ENCODE data around the gene SLC8A3.

The SLC8A3 gene

DNA sequence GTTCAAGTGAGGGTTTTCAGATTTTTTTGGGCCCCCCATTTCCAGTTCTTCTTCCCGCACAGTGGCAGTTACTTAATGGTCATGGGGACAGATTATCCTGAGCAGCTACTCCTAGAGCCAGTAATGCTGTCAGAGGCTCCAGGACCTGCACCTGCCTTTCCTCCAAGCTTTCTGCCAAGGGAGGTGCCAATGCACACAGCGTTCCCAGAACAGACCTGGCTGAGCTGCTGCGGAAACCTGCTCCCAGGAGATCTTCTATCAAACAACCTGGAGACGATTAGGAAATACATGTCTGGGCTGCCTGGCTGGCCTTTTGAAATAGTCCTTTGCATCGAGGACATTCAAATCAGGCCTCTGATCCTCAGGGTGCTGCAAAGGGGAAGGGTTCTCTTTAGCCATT, 120.9 kb downstream of the SLC8A3 start:
- DNase-seq (ENCODE audit: low spot score) = no peak

GRCh38 chr14:70064136-70064865, 124.5 kb downstream of the SLC8A3 start:
- DNase-seq (ENCODE audit: low spot score) = no peak

DNA sequence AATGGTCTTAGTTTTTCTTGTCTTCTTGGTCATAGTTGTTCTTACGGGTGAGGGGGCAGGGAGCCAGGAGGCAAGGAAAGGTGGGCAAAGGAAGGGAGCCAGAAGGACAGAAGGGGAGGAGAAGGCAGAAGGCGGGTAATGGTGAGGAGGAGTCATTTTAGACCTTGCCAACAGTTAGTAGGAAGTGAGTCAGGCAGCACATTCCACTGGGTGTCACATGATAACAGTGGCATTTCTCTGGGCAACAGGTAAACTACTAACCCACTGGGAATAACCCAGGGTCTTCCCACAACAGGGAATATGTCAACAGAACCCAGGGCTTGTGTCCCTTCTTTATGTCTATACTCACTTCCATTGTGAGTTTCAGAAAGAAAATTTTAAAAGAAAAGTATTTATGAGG, 127.6 kb downstream of the SLC8A3 start:
- DNase-seq (ENCODE audit: low spot score) = no peak

DNA sequence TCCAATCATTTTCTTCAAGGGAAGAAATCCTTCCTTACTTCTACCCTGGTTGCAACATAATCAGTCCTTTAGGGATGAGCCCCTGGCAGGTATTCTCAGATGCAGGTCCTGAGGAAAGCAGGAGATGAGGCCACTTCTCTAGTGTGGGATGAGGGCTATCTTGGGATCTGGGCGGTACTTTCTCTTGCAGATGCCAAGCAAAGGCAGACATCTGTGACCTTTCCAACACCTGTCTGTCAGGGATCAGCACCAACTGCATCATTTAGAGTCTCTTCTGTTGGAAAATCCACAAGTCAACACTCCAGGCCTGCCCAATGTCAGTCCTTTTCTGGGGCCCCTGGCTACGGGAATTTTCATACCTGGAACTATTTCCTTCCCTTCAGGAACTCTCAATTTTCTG, 129.2 kb downstream of the SLC8A3 start:
- DNase-seq (ENCODE audit: low spot score) = no peak

DNA sequence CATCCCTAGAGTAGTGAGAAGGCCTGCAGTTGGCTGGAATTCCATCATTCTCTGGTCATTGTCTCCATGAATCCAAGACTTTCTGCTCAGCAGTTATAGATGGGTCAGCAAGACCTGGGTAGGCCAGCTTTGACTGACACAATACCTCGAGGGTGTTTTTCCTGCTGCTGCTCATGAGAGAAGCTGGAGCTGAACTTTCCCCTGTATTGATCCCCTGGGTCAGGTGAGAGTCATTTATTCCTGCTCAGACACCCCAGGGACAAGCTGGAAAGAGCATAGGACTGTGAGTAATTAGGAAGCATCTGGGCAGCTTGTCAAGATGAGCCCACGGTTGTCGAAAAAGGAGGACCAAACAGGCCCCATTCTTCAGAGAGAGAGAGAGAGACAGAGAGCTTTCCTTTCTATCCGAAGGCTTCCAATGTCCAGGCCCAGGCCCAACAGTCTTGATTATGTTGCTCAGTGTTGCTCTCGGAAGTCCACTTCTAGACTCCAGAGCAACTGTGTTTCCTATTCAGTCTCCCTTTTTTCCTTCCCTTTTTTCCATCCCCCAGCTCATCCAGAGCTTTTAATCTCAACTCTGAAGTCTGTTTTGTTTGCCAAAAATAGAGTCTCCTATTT, 131.1 kb downstream of the SLC8A3 start:
- no peak for DNase-seq (ENCODE audit: low spot score)

- DNase-seq (ENCODE audit: low spot score) = no peak
These were observed 135.8 kb downstream of the SLC8A3 start for GRCh38 chr14:70052990-70053389.

GRCh38 chr14:70050136-70050535, 138.6 kb downstream of the SLC8A3 start:
- no peak for DNase-seq (ENCODE audit: low spot score)

DNA sequence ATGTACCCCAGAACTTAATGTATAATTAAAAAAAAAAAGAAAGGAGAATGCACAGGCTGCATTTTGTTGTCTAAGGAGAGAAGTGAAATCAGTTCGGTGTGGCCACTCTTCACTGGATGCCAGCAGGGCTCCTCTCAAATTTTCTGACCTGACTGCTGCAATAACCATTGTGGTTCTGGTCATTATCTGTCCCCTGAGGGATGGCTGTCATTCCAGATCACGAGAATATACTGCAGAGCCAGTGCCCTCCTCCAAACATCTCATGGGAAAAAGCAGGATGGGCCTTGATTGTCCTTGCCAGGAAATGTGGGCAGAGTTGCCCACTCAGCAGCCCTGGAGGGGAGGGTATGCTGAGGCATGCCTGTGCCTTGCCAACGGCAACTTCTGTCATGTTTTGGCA, 139.1 kb downstream of the SLC8A3 start:
- DNase-seq (ENCODE audit: low spot score) = no peak

DNA sequence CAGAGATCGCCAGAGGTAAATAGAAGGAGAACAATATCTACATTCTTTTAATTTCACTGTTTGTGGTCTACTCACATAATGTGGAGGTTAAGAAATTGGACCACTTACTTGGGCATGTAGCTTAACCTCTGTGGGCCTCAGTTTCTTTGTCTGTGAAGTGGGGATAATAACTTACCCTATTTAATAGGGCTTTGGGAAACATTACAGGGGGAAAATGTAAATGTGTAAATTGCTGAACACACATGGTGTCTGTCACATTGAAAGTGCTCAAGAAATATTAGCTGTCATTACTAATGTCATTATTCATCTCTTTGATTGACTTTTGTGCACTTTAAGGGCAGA, 140.5 kb downstream of the SLC8A3 start:
- no peak for DNase-seq (ENCODE audit: low spot score)

DNA sequence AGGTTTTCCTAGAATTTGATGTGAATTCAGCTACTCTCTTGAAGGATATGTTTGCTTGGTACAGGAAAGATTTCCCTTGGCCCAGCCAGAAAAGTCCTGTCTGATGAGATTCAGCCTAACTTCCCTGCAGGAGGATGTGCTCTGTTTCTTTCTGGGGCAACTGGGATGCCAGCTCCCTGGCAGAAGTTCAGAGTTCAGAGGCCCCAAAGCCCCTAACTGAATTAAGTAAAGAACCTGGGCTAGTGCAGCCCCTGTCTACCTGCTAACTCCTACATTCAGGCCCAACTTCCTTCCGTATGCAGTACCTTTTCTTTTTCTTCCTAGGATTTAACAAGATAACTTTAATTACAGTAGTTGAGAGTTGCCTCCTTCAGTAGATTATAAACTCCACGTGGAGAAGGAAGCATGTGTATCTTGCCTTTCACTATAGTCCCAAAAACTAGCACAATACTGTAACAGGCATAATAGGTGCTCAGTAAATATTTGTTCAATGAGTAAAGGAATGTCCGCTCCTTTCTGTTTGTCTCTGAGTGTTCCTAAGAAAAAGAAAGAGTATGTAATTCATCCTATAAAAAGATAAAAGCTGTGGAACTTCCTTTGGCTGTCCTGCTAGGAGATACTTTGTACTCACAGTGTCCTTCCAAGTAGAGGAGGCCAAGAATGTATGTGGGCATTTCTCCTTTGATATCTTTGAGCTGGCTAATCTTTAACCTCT, 141.0 kb downstream of the SLC8A3 start:
- no peak for DNase-seq (ENCODE audit: low spot score)

DNA sequence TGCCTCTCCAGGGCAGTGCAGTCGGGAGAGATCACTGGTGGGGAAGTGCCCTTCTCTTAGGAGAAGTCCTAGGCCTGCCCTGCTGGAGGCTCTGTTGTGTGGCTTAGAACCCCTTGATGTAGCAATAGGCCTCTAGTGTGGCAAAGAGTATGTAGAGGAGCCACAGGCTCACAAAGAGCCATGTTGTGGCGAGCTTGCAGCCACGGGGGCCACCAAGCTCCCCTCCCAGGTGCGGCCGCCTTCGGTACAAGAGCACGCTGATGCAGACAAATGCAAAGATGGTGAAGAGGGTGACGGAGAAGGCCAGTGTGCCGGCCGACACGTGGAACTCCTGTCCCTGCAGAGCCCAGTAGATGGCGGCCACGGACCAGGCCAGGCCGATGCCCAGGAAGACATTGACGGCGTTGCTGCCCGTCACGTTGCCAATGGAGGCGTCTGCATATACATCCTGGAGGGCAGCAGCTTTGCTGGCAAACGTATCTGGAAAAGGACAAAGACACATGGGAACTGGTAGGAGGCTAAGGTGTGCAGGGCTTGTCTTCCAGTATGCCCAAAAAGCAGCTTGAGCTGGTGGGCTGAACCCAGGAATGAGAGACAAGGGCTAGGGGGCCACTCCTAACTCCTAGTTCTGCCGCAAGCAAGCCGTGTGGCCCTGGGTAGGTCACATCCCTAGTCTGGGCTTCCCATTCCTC, 142.8 kb downstream of the SLC8A3 start:
- peak; percentile 37 for DNase-seq (ENCODE audit: low spot score)

DNA sequence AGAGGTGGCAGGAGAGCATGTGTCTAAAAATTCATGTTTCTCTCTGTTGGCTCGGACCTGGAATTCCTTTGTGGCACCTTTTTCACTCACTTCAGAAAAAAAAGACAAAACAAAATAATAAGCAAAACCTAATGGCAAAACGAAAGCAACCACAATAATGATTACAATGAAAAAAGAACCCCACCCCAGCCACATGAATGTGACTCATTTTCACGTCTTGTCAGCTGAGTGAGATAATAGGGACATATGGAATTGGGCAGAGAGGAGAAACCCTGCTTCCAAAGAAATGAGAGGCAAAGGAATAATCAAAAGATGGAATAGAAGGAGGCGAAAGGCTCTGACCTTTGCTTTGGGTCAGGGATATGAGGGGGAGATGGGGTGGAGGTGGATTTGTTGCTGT, 143.4 kb downstream of the SLC8A3 start:
- no peak for DNase-seq (ENCODE audit: low spot score)

GRCh38 chr14:70043001-70043400, 145.8 kb downstream of the SLC8A3 start:
- DNase-seq (ENCODE audit: low spot score) = no peak

DNA sequence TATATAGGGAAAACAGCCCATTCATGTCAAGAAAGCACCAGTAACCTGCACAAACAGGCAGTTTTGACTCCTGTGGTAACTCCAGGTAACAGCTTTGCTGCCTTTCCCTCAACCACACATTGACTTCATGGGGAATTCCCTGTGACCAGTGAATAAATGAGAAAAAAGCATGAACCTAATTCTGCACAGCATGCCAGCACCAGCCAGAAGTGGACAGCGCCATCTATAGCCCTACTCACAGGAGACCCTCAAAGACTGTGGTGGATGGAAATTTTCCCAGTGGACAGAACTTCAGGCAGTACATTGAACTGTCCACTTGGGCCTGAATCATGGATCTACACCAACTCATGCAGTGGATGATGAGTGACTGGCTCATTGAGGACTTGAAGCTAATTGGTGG, 152.1 kb downstream of the SLC8A3 start:
- DNase-seq (ENCODE audit: low spot score) = no peak

DNA sequence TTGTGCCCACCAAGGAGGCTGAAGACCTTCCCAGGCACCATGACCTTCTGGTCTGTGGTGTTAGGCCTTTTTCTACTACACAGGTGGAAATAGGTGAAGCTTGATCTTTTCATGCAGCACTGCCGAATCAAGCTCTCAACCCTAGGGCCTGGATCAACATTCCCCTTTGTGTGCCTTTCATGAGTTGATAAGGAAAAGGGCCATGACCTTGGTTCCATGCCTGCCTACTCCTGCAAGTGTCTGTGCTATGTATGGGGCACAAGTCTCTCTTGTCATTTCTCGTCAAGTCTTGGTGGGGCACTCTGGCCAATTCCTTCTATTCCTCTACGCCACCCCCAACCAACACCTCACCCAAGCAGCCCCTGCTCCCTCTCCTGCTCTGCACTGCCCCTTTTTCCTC, 154.5 kb downstream of the SLC8A3 start:
- no peak for DNase-seq (ENCODE audit: low spot score)

DNA sequence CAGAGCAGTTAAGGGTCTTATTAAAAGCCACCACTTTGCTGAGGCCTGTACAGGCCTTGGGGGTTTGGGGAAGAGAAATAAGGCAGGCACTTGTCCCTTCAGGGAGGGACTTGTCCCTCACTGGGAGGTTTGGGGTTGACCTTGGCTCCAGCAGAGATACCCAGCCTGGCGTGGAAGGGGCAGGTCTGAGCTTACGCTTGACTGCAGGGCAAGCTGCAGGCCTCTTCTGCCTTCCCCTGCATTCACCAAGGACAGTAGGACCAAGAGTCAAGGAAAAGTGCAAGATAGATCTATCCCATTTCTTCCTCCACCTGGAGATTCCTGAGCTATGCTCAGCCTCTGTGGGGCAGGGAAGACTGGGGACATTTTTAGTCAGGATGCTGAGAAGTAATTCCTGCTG, 155.2 kb downstream of the SLC8A3 start:
- no peak for DNase-seq (ENCODE audit: low spot score)

- no peak for DNase-seq (ENCODE audit: low spot score)
These were observed 155.6 kb downstream of the SLC8A3 start for GRCh38 chr14:70033116-70033515.

GRCh38 chr14:70032447-70032846, 156.3 kb downstream of the SLC8A3 start:
- DNase-seq (ENCODE audit: low spot score) = no peak

DNA sequence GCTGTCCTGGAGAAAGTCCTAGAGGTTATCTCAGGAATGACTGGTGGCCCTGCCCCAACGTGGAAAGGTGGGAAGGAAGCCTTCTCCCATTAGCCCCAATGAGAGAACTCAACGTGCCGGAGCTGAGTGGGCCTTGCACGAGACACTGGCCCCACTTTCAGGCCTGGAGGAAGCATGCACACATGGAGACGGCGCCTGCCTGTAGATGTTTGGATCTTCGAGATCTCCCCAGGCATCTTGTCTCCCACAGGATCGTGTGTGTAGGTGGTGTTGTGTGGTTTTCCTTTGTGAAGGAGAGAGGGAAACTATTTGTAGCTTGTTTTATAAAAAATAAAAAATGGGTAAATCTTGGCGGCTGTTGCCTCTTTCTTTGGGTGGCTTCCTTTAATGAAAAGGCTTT, 156.7 kb downstream of the SLC8A3 start:
- DNase-seq (ENCODE audit: low spot score) = no peak

- no peak for DNase-seq (ENCODE audit: low spot score)
These were observed 159.2 kb downstream of the SLC8A3 start for GRCh38 chr14:70029296-70030132.

DNA sequence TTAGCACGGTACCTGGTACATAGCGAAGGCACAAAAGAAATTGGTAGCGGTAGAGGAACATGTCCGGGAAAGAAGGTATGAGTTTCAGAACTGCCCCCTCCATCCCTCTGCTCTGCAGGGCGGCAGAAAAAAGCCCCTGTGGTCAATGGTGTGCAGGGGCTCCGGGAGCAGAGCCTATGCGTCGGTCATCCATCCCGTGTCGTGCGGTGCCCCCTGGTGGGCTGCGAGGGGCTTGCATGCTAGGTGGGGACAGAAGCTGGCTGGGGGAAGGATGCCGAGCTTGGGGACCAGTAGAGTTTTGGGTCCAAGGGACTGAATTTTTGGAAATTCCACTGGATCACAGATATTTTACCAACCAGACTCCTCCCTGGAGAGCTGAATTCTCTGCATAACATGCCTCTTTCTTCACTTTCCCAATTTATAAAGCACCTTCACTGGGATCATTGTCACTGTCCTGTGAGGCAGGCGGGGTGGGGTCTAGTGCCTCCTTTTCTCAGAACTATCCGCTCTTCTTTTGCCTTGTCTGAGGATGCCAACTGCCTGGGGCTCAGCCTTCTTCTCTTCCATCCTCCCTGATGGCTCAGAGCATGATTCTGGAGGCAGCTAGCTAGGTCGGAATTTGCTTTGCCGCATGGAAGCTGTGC, 160.8 kb downstream of the SLC8A3 start:
- peak; percentile 31 for DNase-seq (ENCODE audit: low spot score)
